Upper lobe of left lung (tissue), 4 donors: ENCODE data around the gene EEF2K.

Source experiments
- EP300 ChIP-seq, 4 donors: sonication (generic); formaldehyde crosslinking; IDR thresholded peaks; one replicate each; pipeline ENCODE4 v1.5.1; 2017; ENCODE audit warnings: antibody characterized with exemption in 4 of 4, control low read depth in 2 of 4
- POLR2A ChIP-seq, 4 donors: fragments of 450-650 bp; IDR thresholded peaks; one replicate each; pipeline ENCODE4 v1.5.1; 2016 to 2017; ENCODE audit warnings: antibody characterized with exemption in 4 of 4, mild to moderate bottlenecking in 2 of 4
- POLR2AphosphoS5 ChIP-seq, 2 donors: sonication (generic); formaldehyde crosslinking; IDR thresholded peaks; one replicate each; pipeline ENCODE4 v1.5.1; 2017; ENCODE audit warnings: antibody characterized with exemption in 2 of 2
- TF ChIP-seq, protein P1 (sequence below), 6 experiments: fragments of 450-650 bp in 4 of 6; fragments of 200-600 bp in 2 of 6; sonication (generic) in 2 of 6; IDR thresholded peaks; one replicate each; pipeline ENCODE4 v1.5.1; 2016 to 2019; ENCODE audit warnings: antibody characterized with exemption in 6 of 6

GRCh38 chr16:22330326-22330725 lies 124.2 kb downstream of the EEF2K start:
- TF ChIP-seq EP300 (IDR thresholded peaks at IDR 0.05) (no peak), POLR2AphosphoS5 (IDR thresholded peaks at IDR 0.05) (no peak), POLR2A (IDR thresholded peaks at IDR 0.05) (no peak)
- TF ChIP-seq, protein P1, sequence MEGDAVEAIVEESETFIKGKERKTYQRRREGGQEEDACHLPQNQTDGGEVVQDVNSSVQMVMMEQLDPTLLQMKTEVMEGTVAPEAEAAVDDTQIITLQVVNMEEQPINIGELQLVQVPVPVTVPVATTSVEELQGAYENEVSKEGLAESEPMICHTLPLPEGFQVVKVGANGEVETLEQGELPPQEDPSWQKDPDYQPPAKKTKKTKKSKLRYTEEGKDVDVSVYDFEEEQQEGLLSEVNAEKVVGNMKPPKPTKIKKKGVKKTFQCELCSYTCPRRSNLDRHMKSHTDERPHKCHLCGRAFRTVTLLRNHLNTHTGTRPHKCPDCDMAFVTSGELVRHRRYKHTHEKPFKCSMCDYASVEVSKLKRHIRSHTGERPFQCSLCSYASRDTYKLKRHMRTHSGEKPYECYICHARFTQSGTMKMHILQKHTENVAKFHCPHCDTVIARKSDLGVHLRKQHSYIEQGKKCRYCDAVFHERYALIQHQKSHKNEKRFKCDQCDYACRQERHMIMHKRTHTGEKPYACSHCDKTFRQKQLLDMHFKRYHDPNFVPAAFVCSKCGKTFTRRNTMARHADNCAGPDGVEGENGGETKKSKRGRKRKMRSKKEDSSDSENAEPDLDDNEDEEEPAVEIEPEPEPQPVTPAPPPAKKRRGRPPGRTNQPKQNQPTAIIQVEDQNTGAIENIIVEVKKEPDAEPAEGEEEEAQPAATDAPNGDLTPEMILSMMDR (IDR thresholded peaks at IDR 0.05), result no peak
